ENCODE data around the gene STEAP4.

DNA sequence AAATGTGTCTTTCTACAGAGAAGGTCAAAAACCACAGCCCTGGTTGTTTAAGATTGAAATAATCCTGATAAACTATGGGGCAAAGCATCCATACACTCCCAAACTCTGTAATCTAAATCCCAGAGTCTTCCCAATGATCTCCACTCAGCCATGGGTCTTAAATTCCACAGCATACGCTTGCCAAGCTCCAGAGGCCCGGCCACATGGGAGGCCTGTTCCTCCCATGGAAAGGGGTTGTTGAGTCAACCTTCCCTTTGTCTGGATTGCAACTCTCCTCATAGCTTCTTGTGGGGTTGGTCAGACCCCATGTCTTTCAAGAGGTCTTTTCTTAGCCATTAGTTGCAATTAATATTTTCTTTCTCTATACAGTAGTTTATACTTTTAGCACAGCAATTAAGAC, 718 bp upstream of the STEAP4 start:
- TF ChIP-seq EZH2 (IDR thresholded peaks at IDR 0.05) (no peak), POLR2AphosphoS5 (IDR thresholded peaks at IDR 0.05; ENCODE audit: borderline replicate concordance, low read depth, low read length) (no peak), FOXP2 (optimal IDR thresholded peaks at IDR 0.05; ENCODE audit: control extremely low read depth, extremely low read length, insufficient read depth) (no peak)

Measured in SK-N-MC (cell line).